ENCODE measurements around the gene VOPP1.

The VOPP1 gene

DNA sequence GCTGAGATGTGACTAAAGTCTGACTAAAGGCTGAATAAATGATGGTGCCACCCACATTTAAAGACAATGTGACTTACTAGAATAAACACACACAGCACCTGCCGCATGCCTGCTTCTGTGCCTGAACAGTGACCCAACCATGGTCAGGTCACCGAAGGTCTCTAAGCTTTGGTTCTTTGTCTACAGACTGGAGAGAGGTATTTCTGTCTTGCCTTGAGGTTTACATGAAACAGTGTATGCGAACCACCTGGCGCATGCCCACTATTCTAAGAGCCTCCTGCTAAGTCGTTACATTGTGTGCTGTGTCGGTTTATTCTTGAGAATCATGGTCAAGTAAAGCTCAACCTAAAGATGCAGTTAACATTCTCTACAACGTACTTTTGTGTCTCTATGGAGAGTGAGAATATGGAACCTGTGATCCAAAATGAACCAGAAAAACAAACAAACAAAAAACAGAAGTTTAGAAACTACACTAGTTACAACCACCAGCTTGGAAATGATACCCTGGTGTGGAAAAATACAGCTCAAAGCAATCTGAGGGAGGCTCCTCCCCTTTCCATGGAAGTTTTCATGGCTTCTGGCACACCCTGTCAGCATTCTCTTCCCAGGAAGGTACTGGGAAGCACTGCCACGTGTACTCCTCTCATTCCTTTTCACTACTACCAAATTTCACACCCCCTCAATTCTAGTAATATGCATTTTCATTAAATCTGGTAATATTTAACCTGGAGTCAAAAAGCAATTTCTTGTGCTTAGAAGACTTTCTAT, 40.0 kb downstream of the VOPP1 start:
- no peak overlapping the region for H3K27ac ChIP-seq (ENCODE audit: low read depth, low read length)
- no peaks in the 10 kb centered on the region for H3K27me3 ChIP-seq (ENCODE audit: control insufficient read depth, insufficient read depth, low read length)
- H3K4me1 ChIP-seq (ENCODE audit: control insufficient read depth, insufficient read depth, low read length), result peaks cover 4% of the 10 kb centered on the region
- H3K36me3 ChIP-seq (ENCODE audit: control insufficient read depth, insufficient read depth, low read length), result no peaks in the 10 kb centered on the region
- H3K9ac ChIP-seq (ENCODE audit: low read length), result no peak overlapping the region
- H3K4me3 ChIP-seq (ENCODE audit: low read length), result no peak overlapping the region

DNA sequence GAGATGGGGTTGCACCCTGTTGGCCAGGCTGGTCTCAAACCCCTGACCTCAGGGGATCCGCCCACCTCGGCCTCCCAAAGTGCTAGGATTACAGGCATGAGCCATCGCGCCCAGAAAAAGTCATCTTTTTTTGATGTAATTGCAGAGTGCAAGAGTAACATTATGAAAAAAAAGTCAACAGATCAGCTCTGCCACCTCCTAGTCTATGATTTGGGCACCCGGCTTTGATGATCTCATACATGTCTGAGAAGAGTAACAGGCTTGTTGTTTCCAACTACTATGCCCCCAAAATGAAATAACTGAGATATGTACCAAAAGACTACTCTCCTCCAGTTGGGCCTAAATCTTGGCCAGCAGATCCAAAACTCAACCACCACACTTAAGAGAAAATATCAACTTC, 40.8 kb downstream of the VOPP1 start:
- Histone ChIP-seq H3K27ac (ENCODE audit: low read depth, low read length) (no peak overlapping the region), H3K27me3 (ENCODE audit: control insufficient read depth, insufficient read depth, low read length) (no peaks in the 10 kb centered on the region), H3K4me1 (ENCODE audit: control insufficient read depth, insufficient read depth, low read length) (peaks cover 4% of the 10 kb centered on the region)

DNA sequence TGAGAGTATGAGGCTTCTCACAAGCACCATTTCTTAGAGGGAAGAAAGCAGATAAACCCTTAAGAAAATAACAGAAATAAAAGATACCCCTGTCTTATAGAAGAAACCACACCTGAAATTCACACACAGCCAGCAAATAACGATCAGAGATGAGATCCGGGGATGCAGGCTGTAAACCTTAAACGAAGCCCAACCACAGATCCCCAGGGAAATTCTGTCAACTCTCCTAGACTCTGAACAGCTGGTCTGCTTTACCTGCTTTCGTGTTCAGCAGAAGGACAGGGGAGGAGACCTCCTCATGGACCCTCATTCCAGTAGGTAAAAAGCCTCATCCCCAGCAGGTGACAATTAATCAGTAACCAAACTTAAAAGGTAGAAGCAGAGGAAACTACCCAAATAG, 45.0 kb downstream of the VOPP1 start:
- H3K4me1 ChIP-seq (ENCODE audit: control insufficient read depth, insufficient read depth, low read length), result no peaks in the 10 kb centered on the region
- no peaks in the 10 kb centered on the region for H3K36me3 ChIP-seq (ENCODE audit: control insufficient read depth, insufficient read depth, low read length)
- H3K4me3 ChIP-seq (ENCODE audit: low read length), result no peak overlapping the region
- H3K27me3 ChIP-seq (ENCODE audit: control insufficient read depth, insufficient read depth, low read length), result no peaks in the 10 kb centered on the region
- no peak overlapping the region for H3K9ac ChIP-seq (ENCODE audit: low read length)
- H3K27ac ChIP-seq (ENCODE audit: low read depth, low read length), result no peak overlapping the region

More for the DNA sequence above, 40.8 kb downstream of the VOPP1 start:
- no peak overlapping the region for H3K9ac ChIP-seq (ENCODE audit: low read length)
- no peak overlapping the region for H3K4me3 ChIP-seq (ENCODE audit: low read length)
- H3K36me3 ChIP-seq (ENCODE audit: control insufficient read depth, insufficient read depth, low read length), result no peaks in the 10 kb centered on the region

DNA sequence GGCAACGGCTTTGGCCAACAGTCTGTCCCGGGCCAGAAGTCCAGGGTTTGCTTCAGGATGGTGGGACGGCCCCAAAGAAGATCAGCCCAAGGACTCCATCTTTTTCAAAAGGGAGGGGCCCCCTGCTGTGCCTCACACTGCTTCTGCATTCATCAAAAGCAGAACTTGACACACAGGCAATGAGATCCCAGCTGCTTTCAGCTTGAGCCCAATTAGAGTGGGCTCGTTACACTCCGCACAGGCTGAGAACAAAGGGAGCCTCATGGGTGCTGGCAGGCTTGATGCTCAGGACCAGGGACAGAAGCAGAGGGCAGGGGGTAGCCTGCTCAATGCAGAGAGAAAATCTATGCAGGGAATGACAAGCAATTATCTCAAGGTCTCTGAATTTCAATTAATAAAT, 45.5 kb downstream of the VOPP1 start:
- H3K27ac ChIP-seq (ENCODE audit: low read depth, low read length), result no peak overlapping the region
- no peaks in the 10 kb centered on the region for H3K27me3 ChIP-seq (ENCODE audit: control insufficient read depth, insufficient read depth, low read length)
- H3K4me3 ChIP-seq (ENCODE audit: low read length), result no peak overlapping the region
- H3K4me1 ChIP-seq (ENCODE audit: control insufficient read depth, insufficient read depth, low read length), result no peaks in the 10 kb centered on the region
- no peak overlapping the region for H3K9ac ChIP-seq (ENCODE audit: low read length)
- H3K36me3 ChIP-seq (ENCODE audit: control insufficient read depth, insufficient read depth, low read length), result no peaks in the 10 kb centered on the region

DNA sequence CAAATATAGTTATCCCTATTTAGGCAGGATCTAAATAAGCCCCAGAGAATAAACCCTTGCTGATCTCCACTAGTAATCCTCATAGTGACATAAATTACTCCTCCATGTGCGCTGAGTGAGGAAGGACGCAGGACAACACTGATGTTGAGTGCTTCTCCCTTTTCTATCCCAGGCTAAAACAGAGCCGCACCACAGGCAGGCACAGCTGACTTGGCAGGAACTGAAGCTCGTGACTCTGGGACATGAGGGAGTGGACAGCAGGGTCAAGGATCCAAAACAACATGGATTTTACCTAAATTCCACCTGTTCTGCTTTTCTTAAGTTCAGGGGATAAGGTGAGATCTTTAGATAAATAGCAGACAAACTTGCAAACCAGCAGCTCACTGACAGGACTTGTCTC, 46.0 kb downstream of the VOPP1 start:
- H3K27ac ChIP-seq (ENCODE audit: low read depth, low read length), result no peak overlapping the region
- no peak overlapping the region for H3K4me3 ChIP-seq (ENCODE audit: low read length)
- no peak overlapping the region for H3K9ac ChIP-seq (ENCODE audit: low read length)

DNA sequence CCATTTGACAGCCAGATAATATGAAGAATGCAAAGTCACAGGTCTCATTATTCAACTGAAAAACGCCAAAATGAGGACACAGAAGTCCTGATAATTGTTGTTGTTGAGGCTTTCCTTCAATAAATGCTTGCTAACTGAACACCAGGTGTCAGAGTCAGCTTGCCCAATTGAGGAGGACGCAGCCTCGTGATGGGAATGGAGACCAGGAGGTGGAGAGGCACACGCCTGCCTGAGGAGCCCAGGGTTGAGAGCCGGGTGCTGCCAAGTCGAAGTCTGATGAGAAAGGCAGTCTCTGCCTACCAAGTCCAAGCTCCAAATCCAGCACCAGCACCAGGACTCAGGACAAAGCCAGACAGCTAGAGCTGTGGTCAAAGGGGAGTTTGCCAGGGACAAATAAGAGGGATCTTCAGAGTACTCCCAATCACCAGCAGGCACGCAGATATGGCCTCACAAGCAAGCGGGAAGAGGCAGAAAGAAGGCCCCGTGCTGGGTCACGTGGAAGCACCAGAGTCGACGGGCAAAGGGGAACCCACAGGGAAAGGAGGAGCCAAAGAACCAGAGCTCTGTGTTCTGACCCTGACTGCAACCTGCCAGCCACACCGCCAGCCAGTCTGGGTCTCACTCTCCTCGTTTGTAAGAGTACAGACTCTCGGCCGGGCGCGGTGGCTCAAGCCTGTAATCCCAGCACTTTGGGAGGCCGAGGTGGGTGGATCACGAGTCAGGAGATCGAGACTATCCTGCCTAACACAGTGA, 47.6 kb downstream of the VOPP1 start:
- Histone ChIP-seq H3K4me3 (ENCODE audit: low read length) (no peak overlapping the region), H3K27me3 (ENCODE audit: control insufficient read depth, insufficient read depth, low read length) (no peaks in the 10 kb centered on the region), H3K27ac (ENCODE audit: low read depth, low read length) (no peak overlapping the region), H3K36me3 (ENCODE audit: control insufficient read depth, insufficient read depth, low read length) (no peaks in the 10 kb centered on the region), H3K9ac (ENCODE audit: low read length) (no peak overlapping the region), H3K4me1 (ENCODE audit: control insufficient read depth, insufficient read depth, low read length) (no peaks in the 10 kb centered on the region)

More for the DNA sequence above, 46.0 kb downstream of the VOPP1 start:
- Histone ChIP-seq H3K4me1 (ENCODE audit: control insufficient read depth, insufficient read depth, low read length) (no peaks in the 10 kb centered on the region), H3K36me3 (ENCODE audit: control insufficient read depth, insufficient read depth, low read length) (no peaks in the 10 kb centered on the region), H3K27me3 (ENCODE audit: control insufficient read depth, insufficient read depth, low read length) (no peaks in the 10 kb centered on the region)

DNA sequence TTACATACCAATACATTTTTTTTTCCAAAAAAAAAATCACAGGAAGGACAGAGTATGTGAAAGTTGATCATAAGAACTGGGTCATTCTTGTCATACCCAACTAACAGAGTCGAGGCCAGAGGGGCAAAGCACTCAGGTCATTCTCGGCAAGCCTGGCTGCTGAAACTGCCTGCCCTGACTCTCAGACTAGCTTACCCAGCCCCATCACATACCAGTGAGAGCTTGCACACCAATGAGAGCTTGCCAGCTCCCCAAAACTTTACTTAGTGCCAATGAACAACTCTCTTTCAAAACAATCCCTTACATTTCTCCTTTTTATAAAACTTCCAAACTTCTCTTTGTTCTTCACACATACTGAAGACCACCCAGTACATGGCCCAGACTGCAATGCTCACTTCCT, 48.9 kb downstream of the VOPP1 start:
- Histone ChIP-seq H3K9ac (ENCODE audit: low read length) (no peak overlapping the region), H3K4me3 (ENCODE audit: low read length) (no peak overlapping the region), H3K27me3 (ENCODE audit: control insufficient read depth, insufficient read depth, low read length) (no peaks in the 10 kb centered on the region), H3K27ac (ENCODE audit: low read depth, low read length) (no peak overlapping the region), H3K4me1 (ENCODE audit: control insufficient read depth, insufficient read depth, low read length) (no peaks in the 10 kb centered on the region), H3K36me3 (ENCODE audit: control insufficient read depth, insufficient read depth, low read length) (no peaks in the 10 kb centered on the region)

DNA sequence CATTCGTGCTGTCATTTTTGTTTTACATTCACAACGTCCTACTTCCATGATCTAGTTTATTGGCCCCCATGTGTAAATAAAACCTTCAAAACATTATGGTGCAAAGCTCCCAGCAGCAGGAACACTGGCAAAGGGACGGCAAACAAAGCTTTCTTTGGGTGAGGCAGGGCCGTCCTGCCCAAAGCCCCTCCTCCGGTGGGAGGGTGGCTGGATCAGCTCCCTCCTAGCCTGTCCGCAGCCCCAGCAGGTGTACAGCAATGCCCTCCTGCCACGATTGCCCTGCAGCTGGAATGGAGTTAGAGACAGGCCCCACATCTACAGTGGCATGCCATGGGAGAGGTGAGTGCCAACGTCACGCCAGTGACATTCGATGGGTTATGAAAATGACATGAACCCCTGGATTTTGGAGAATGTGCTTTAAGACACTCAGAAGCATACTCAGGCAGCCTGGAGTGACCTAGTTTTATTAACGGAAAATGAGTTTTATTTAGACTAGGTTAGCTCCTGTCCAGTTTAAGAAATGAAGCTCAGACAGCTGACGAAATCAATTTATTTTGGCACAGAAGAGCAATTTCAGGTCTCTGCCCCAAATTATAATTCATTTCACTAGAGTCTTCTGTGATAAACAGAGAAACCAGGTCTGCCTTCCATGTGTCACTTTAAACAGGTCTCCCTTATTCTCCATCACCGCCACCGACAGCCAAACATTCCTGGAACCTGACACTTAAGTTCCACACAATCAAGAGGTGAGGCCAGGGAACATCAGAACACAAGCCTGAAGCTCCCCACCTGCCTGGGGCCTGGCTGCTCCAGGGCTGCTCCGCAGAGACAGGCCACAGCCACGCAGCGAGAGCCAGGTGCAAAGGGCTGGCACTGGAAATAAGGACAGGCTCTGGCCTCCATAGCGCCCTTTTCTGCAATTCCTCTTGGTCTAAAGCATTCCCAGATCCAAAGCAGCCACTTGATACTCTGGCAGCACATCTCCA, 50.1 kb downstream of the VOPP1 start:
- Histone ChIP-seq H3K4me3 (ENCODE audit: low read length) (no peak overlapping the region), H3K9ac (ENCODE audit: low read length) (no peak overlapping the region), H3K4me1 (ENCODE audit: control insufficient read depth, insufficient read depth, low read length) (no peaks in the 10 kb centered on the region), H3K27ac (ENCODE audit: low read depth, low read length) (no peak overlapping the region), H3K27me3 (ENCODE audit: control insufficient read depth, insufficient read depth, low read length) (no peaks in the 10 kb centered on the region), H3K36me3 (ENCODE audit: control insufficient read depth, insufficient read depth, low read length) (no peaks in the 10 kb centered on the region)

DNA sequence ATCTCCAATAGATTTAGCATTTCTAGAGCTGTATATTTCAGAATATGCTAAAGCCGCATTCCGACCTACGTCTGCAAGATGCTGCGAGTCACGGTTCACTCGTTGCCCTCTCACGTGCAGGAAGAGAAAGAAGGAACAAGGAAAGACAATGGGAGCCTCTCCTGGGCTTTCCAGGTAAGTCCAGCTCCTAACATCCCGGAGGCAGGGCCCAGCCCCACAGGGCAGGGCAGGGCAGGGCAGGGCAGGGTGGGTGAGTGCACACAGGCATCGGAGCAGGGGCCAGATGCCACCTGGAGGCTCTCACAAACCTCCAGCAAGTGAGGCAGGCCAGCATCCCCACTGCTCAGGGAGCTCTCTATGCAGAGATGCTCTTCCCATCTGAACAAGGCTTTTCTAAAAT, 50.8 kb downstream of the VOPP1 start:
- Histone ChIP-seq H3K4me1 (ENCODE audit: control insufficient read depth, insufficient read depth, low read length) (no peaks in the 10 kb centered on the region), H3K27ac (ENCODE audit: low read depth, low read length) (no peak overlapping the region), H3K27me3 (ENCODE audit: control insufficient read depth, insufficient read depth, low read length) (no peaks in the 10 kb centered on the region), H3K36me3 (ENCODE audit: control insufficient read depth, insufficient read depth, low read length) (no peaks in the 10 kb centered on the region), H3K9ac (ENCODE audit: low read length) (no peak overlapping the region), H3K4me3 (ENCODE audit: low read length) (no peak overlapping the region)

DNA sequence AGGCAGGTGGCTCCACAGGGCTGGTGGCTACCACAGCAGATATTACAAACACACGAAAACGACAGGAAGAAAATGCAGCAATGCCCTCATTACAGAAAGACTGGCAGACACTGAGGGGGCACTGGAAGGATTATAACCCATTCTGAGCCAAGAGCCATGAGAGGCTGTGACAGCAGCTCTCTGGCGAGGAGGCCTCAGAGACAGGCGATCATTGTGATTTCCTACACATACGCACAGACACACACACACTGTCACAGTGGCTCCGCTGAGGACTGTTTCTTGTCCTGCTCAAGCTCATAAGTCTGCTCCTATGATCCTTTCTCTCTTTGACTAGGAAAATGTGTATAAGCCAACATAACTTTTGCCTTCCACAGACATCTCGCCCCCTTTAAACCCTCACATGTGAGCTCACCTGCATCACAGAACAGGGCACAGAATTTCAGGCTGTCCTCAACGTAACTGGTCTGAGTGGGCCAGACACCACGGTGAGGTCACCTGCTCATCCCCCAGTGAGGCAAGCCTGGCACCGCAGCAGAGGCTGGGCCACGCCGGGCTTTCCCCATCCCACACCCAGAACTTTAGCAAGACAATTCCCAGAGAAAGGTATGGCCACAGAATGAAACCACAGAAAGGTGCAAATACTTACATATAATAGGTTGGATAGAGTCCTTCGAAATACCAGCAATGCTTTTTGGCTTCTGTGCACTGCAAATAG, 51.7 kb downstream of the VOPP1 start:
- no peaks in the 10 kb centered on the region for H3K36me3 ChIP-seq (ENCODE audit: control insufficient read depth, insufficient read depth, low read length)
- peaks cover 8% of the 10 kb centered on the region for H3K4me1 ChIP-seq (ENCODE audit: control insufficient read depth, insufficient read depth, low read length)
- H3K9ac ChIP-seq (ENCODE audit: low read length), result no peak overlapping the region
- no peak overlapping the region for H3K27ac ChIP-seq (ENCODE audit: low read depth, low read length)
- H3K4me3 ChIP-seq (ENCODE audit: low read length), result no peak overlapping the region
- H3K27me3 ChIP-seq (ENCODE audit: control insufficient read depth, insufficient read depth, low read length), result no peaks in the 10 kb centered on the region

DNA sequence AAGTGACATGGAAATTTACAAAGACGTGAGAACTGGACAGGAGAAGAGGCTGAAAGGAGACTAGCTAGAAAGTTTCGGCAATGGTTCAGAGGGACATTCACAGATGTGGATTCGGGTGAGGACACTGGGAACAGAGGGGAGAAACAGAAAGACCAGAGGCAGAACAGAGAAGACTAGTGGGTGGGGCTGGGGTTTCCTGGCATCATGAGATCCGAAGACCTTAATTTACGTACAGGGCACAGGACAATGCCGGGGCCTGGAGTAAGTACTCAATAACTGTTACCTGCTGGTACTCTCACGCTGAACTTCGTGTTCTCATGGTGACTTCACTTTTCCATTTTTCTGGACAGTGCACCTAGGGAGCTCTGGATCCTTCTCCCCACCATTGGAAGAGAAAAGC, 53.5 kb downstream of the VOPP1 start:
- no peaks in the 10 kb centered on the region for H3K36me3 ChIP-seq (ENCODE audit: control insufficient read depth, insufficient read depth, low read length)
- H3K4me3 ChIP-seq (ENCODE audit: low read length), result no peak overlapping the region
- no peaks in the 10 kb centered on the region for H3K27me3 ChIP-seq (ENCODE audit: control insufficient read depth, insufficient read depth, low read length)
- peaks cover 11% of the 10 kb centered on the region for H3K4me1 ChIP-seq (ENCODE audit: control insufficient read depth, insufficient read depth, low read length)
- H3K9ac ChIP-seq (ENCODE audit: low read length), result no peak overlapping the region
- H3K27ac ChIP-seq (ENCODE audit: low read depth, low read length), result no peak overlapping the region
